HG03558 (cell line): Measurements from ENCODE around the gene FRMPD4.

ENCODE experiments used
- ATAC-seq: cut with Tn5 transposase; IDR thresholded peaks from one replicate; pipeline ENCODE4 v1.9.1; 2021; ENCODE audit warnings: moderate number of reproducible peaks; ENCODE audit not compliant: unreplicated experiment; ENCODE audit errors: extremely low read depth

Gene FRMPD4

DNA sequence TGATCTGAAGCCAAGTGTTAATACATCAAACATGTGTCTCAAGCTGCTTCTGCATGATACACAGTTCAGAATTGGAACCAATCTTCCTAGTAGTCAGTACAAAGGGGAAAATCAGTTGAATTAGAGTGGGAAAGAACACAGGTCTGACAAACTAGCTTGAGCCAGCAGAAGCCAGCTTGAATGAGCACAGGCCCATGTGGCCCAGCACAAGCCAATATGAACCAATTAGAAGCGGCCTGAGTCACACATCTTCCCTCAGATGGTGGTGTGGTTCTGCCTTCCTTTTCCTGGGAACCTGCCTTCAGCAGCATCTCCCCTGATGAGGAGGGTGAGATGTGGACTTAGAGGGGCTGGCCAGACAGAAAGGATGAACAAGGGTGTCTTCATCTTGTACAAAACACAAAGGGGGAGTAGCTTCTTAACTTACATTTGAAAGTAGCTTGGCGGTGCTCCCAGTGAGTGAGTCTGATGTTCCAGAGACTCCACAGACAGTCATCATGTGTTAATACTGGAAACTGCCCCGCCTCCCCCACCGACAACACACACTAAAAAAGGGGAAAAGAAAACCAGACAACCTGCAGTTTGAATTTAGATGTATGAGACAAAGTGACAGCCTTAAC, 72.0 kb downstream of the FRMPD4 start:
- ATAC-seq: no peak

DNA sequence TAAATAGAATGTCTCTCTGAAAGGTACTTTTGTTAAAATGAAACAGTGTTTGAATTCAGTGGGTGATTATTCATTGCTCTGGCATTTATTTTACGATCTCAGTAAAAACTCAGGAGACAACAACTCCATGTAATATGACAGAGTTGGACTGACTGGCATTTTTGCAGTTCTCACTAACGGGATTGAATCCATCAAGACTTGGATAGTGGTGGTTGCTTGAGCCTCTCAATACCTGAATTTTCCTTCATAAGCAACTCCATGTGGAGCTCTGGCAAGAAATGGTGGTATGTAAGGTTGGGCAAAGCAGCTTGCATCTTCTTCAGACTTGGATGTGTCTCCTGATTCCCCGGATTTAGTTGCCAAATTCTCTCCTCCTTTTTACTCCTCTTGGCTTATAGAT, 72.7 kb downstream of the FRMPD4 start:
- ATAC-seq: no peak

DNA sequence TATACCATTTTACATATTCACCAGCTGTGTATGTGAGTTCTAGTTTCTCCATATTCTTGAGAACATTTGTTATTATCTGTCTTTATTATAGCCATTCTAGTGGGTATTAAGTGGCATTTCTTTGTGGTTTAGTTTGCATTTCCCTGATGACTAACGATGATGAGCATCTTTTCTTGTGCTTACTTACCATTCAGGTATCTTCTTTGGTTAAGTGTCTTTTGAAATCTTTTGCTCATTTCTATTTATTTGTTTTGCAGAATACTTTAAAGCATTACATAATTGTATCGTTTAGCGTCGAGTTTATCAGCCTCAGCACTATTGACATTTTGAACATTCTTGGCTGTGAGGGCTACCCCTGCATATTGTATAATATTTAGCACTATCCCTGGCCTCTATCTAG, 85.4 kb downstream of the FRMPD4 start:
- ATAC-seq: no peak

DNA sequence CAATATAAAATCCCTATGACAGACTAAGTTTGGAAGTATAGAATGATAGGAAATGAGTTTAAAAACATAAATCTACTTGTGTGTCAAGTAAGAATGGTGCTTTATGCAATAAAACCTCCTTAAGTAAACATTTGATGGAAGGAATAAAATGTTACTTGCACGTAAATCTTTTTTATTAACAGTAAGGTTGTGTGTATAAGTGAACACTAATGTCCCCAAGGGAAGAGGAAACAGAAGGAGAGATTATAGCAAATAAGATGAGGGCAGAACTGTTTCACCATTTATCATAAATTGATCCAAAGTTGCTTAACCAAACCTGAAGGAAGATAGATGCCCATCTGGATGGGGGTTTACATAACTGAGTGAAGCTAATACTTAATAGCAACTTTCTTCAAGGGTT, 86.8 kb downstream of the FRMPD4 start:
- ATAC-seq: no peak

DNA sequence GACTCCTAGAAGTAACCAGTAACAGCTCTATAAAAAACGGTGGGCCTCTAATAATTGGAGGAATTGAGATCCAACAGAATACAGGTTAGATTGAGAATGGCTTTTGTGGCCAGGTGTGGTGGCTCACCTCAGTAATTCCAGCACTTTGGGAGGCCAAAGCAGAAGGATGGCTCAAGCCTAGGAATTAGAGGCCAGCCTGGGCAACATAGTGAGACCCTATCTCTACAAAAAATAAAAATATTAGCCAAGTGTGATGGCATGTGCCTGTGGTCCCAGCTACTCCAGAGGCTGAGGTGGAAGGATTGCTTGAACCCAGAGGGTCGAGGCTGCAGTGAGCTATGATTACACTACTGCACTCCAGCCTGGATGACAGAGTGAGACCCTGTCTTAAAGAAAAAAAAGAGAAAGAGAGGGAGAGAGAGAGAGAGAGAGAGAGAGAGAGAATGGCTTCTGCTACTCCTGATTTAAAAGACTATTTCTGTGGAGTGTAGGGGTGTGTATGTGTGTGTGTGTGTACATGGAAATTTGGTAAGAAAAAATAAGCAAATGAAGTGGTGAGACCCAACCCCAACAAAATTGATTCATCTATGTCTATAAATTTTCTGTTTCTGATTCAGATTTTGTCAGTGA, 89.3 kb downstream of the FRMPD4 start:
- ATAC-seq: no peak

DNA sequence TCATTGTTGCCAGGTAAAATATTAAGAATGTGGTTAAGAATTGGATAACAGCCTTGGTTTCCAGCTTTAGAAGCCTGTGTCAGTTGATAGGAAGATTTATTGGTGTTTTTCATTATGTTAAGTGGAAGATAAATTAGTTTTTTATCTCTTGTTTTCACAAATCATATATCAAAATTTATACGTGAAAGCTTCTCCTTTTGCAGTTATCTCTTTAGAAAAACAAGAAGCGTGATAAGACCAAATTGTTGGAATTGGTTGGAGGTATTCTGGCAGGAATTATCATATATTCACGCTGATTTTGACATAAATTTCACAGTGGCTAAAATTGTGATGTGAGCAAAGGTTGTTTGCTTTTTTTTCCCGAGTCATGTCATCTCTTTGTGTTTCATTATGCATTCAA, 90.6 kb downstream of the FRMPD4 start:
- ATAC-seq: no peak

DNA sequence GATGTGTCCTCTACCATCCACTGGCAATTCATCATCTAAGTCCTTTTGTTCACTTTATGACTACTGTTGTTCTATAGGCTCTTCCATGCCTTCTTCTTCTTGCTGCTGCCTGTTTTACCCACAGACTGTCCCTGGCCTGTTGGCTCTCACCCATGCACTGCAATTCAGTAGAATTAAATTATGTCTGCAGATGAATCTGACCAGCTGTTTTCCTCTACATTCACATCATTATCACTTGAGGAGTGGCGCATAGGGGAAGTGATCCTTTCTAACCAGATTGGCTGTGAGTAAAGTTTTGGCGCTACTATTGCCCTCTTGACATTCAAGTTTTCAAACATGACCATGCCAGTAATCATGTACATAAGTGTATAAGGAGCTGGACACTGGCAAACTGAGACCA, 91.7 kb downstream of the FRMPD4 start:
- no peak for ATAC-seq

DNA sequence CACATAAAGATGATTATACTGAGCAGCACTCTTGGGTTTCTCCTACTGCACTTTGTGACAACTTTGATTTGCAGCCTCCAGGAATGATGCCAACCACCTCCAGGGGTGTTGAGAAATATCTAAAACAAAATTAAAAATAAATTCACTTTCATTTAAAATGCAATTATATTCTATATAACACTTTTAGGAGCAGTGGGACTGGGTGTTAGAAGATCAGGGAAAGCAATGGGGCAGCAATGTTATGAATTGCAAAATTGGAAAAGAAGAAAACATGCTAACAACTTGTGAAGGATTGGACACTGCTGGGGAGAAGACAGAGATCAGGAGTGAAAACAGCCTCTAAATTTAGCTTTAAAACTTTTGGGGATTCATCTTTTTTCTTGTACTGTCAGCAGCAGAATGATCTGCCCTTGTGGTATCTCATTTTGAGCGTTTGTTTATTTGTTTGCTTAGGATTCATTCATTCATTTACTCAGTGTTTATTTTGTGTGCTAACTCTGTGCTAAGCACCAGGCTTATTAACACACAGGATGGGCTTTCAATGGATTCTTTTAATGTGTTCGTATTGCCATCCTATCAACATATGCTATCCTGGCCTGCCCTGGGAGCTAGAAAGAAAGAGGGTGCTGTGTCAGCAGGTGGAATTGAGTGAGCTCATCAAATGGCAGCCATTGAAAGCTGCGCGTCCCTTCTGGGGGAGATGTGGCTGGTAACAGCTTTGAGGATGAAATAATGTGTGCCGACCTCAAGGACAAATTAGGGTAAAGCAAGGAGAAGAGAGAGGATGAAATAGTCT, 96.5 kb downstream of the FRMPD4 start:
- ATAC-seq: no peak

DNA sequence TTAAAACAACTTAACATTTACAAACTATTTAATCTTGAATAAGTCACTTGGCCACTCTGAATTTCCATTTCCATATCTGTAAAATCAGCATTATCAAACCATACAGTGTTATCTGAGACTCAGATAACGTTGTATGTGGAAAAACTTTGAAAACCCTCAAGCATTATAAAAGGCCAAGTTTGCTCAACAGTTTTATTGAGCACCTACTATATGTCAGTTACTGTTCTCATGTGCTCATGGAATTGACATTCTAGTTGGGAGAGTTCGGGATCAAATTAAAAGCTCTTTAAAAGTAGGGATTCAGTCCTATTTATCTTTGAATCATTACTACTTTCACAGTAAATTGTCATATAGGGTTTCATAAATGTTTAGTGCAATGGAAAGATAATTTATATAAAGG, 97.9 kb downstream of the FRMPD4 start:
- no peak for ATAC-seq

DNA sequence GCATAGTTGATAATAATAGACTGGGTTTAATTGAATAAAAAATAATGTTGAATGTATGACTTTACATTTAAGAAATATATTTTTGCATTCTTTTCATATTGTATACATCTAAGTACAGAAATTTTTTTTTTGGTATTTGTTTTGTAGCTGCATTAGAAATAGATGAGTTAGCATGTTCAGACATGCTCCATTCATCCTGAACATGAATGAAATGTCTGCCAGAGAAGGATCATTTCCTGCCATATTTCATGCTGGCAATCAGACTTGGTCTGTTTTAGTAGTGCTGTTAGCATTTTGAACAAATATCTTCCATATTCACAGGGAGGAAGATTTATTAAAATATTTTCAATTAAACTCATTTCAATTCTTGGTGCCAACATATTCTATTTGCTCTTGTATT, 98.9 kb downstream of the FRMPD4 start:
- no peak for ATAC-seq

DNA sequence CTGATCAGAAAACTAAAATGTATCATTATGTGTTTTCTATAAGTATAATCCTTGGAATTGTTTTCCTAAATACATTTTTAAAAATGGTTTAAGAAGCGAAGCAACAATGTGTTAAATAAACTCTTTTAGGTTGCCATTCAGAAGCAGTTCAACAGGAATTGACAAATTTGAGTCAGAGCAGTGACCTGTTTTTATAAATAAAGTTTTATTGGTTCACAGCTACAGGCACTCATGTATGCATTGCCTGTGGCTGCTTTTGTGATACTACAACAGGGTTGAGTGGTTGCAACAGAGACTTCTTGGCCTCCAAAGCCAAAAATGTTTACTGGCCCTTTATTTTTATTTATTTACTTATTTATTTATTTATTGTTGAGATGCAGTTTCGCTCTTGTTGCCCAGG, 99.5 kb downstream of the FRMPD4 start:
- ATAC-seq: no peak

DNA sequence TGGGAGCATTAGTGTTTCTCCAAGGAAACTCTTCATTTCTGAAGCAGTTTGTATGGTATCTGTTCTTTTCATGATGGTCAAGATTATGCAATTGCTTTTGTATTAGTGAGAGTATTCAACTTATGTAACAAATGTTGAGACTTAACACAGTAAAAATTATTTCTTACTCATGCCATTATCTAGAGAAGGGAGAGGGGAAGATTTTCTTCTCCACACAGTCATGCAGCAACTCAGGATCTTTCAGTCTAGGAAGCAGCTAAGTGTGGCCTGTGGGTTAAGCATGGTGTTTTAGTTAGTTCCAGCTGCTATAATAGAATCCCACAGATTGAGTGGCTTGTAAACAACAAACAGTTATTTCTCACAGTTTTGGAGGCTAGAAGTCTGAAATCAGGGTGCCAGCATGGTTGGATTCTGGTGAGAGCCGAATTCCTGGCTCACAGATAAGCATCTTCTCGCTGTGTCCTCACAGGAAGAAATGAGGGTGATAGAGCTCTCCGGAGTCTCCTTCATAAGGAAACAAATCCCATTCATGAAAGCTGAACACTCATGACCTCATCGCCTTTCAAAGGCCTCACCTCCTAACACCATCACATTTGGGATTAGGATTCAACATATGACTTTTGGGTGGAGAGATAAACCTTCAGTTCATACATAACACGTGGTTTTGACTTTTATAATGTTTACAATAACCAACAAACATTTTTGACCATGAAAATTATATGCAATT, 101.2 kb downstream of the FRMPD4 start:
- no peak for ATAC-seq

DNA sequence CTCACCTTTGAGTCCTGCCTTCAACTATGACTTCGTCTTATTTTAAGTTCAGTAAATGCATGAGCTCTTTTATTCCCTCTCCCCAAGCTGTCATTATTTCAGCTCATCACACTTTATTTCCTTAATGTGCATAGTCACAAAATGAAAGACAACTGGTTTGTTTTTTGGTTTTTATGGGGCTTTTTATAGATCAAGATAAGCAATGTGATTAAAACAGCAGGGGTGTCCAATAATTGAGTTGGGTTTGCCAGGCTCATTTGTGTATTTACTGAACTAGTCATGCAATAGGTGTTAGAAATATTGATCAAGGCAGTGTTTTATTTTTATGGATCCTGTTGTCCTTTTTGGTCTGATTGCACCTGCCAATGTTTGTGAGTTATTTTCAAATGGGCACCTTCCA, 102.2 kb downstream of the FRMPD4 start:
- ATAC-seq: no peak

DNA sequence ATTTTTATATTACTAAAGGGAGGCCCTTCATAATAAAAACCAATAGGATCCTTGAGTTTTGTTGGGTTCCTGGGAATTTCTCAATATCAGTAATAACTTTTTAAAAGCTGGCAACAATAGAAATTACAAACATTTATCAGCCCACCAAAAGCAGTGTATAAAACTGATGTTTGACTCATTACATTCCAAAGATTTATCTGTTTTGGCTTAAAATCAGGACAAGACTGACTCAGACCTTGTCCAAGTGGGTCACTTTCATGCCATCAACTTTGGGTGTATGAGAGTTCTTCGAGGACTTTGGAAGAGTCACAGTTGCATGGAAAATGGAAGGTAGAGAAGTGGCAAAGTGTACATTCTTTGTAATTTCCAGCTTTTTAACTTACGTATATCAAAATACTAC, 102.8 kb downstream of the FRMPD4 start:
- ATAC-seq: no peak

DNA sequence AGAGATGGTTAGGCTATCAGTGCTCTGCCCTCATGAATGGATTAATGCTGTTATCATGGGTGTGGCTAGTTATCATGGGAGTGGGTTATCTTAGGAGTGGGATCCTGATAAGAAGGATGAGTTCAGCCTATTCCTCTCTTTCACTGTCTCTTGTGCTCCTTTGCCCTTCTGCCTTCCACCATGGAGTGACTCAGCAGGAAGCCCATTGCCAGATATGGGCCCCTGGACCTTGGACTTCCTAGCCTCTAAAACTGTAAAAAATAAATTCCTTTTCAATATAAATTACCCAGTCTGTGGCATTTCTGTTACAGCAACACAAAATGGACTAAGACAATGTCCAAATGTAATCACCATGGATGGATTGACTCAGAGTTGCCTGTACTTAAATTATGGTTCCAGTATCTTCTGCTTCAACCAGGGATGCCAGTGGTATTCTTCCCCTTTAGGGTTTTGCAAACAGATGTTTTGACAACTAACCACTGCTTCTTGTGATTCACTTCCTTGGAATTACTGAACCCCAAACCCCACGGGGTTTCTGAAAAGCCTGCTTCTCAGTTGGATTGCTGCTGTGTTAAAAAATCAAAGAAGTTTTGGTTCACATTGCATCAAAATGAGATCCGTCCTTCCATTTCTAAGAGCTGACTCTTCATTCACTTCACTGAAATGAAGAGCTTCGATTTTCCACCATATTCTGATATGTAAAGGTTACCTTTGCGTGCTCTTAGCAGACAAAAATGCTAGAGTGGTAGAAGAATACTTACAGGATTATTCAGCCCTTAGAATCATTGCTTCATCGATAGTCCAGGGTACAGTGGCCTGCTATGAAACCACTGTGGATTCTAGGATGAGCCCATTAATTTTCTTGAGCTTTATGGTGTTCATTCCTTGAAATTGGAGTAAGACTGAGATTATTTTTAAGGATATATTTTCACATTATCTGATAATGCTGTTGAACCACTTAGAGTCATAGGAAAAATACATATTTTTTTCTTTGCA, 107.7 kb downstream of the FRMPD4 start:
- ATAC-seq: no peak

DNA sequence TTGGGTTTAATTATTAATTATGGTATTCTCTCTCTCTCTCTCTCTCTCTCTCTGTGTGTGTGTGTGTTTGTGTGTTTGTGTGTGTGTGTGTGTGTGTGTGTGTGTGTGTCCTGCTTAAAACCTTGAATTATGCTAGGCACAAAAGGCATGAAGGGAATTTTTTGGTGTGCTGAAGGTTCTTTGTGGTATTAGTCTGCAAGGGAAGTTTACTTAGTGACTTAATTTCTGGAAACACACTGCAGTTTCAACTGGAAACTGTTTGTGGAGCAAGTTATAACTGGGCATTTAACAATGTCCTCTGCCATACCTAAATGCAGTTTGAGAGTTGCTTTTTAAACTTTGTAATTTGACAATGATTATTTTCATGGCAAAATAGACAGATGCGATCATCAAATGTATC, 111.7 kb downstream of the FRMPD4 start:
- no peak for ATAC-seq

DNA sequence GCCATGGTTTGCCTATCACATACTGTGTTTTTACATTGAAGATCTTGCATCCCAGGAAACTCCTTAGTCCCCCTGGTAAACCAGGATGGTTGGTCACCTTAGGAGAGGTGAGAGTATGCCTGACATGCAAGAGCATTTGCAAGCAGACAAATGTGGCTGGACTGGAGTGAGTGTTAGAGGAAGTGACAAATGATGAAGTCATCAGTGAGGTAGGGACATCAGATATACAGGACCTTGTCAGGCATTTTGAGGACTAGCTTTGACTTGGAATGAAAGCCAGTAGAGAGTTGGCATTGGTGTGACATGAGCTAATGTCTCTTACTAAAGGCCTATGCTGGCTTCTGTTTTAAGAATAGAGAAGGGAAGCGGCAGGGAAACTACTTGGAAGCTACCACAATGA, 124.9 kb downstream of the FRMPD4 start:
- no peak for ATAC-seq

DNA sequence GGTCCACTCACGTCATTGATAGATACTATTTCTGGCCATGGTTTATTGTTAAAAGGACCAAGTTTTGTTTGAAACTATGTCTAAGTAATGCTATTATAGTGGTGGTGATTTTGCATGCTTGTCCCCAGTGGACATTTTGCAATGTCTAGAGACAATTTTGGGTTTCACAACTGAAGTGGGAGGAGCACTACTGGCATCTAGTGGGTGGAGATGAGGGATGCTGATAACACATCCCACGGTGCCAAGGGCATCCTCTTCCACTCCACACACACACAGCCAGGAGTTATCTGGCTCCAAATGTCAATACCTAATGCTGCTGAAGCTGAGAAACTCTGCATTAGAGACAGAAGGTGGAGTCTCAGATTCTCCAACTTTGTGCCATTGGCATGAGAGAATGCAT, 131.2 kb downstream of the FRMPD4 start:
- no peak for ATAC-seq

DNA sequence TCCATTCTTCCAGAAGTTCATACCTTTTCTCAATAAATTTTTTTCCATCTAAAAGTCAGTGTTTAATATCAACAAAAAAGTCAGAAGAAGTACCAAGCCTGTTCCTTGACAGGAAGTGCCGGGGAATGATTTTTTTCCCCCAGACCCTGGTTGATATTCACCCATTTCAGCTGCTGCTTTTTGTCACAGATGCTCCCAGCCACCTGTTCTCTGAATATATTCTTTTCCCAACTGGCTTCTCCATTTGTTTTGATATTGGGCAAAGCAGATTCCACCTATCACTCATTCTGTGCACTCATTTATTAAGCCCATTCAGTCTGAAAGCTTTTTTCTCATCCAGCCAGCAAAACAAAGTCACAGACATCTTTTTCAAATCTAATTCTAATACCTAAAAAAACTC, 139.9 kb downstream of the FRMPD4 start:
- ATAC-seq: no peak

DNA sequence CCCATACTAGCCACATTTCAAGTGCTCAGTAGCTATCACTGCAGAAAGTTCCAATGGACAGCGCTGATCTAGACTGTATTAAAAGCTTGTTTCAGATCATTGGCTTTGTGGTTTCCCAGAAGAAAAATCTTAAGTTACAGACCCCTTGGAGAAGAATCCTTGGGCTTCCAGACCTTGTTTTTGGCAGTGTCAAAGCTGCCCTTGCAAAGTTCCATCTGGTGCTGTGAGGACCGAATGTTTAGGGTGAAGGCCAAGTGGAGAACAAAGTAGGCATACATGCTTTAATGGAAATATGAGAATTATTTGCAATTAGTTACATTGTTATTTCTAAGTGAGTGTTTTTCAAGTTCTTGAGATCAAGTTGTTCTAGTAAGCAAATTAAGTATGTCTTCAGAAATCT, 144.7 kb downstream of the FRMPD4 start:
- ATAC-seq: no peak
